GM21825 (cell line): ENCODE data around the gene SMTNL2.
"Not testable (repeated sequence)": the region's sequence is repeated elsewhere in the genome, so short reads cannot be mapped to it uniquely, and the experiment has no call there.

Source experiments
- ATAC-seq: cut with Tn5 transposase; IDR thresholded peaks from one replicate; pipeline ENCODE4 v1.9.1; 2021; ENCODE audit warnings: mild to moderate bottlenecking, moderate library complexity; ENCODE audit not compliant: unreplicated experiment

SMTNL2 gene

GRCh38 chr17:4599505-4600281 lies 15.4 kb downstream of the SMTNL2 start:
- ATAC-seq = no peak

GRCh38 chr17:4600563-4600962 lies 16.2 kb downstream of the SMTNL2 start:
- no peak for ATAC-seq

- no peak for ATAC-seq
Measured at GRCh38 chr17:4601326-4601725, 17.0 kb downstream of the SMTNL2 start.

- no peak for ATAC-seq
Measured at GRCh38 chr17:4602041-4602440, 17.7 kb downstream of the SMTNL2 start.

GRCh38 chr17:4604111-4604644 lies 19.8 kb downstream of the SMTNL2 start:
- ATAC-seq = no peak

GRCh38 chr17:4604736-4605135 lies 20.4 kb downstream of the SMTNL2 start:
- ATAC-seq = not testable (repeated sequence)

- no peak for ATAC-seq
Measured at GRCh38 chr17:4605826-4606225, 21.5 kb downstream of the SMTNL2 start.

- no peak for ATAC-seq
Measured at GRCh38 chr17:4607261-4607741, 23.0 kb downstream of the SMTNL2 start.

GRCh38 chr17:4607773-4608187 lies 23.5 kb downstream of the SMTNL2 start:
- no peak for ATAC-seq

GRCh38 chr17:4609761-4610160 lies 25.4 kb downstream of the SMTNL2 start:
- ATAC-seq = no peak

- no peak for ATAC-seq
Measured at GRCh38 chr17:4610162-4610561, 25.8 kb downstream of the SMTNL2 start.

GRCh38 chr17:4610656-4611055 lies 26.3 kb downstream of the SMTNL2 start:
- ATAC-seq = no peak

- no peak for ATAC-seq
Measured at GRCh38 chr17:4616476-4616875, 32.1 kb downstream of the SMTNL2 start.

GRCh38 chr17:4617090-4617489 lies 32.8 kb downstream of the SMTNL2 start:
- ATAC-seq = no peak

- ATAC-seq = no peak
Measured at GRCh38 chr17:4617590-4618351, 33.4 kb downstream of the SMTNL2 start.

- ATAC-seq = no peak
Measured at GRCh38 chr17:4620531-4621101, 36.3 kb downstream of the SMTNL2 start.

GRCh38 chr17:4622375-4622774 lies 38.0 kb downstream of the SMTNL2 start:
- ATAC-seq = no peak

GRCh38 chr17:4623249-4623648 lies 38.9 kb downstream of the SMTNL2 start:
- no peak for ATAC-seq

- ATAC-seq = not testable (repeated sequence)
Measured at GRCh38 chr17:4624451-4624911, 40.2 kb downstream of the SMTNL2 start.

GRCh38 chr17:4625181-4625617 lies 40.9 kb downstream of the SMTNL2 start:
- no peak for ATAC-seq

GRCh38 chr17:4626734-4627256 lies 42.5 kb downstream of the SMTNL2 start:
- ATAC-seq = no peak
